Naive thymus-derived CD4-positive, alpha-beta T cell (primary cell): ENCODE results near the gene LCP1. TPM values are rescaled to one million over a fixed set of nuclear protein-coding genes. Genes with fewer than 3 reads are reported as not detected.
"Not testable (repeated sequence)": the region's sequence is repeated elsewhere in the genome, so short reads cannot be mapped to it uniquely, and the experiment has no call there.

Source experiments
- ATAC-seq: fragments of 150-1000 bp; cut with Tn5 transposase; 2 replicates; pipeline ENCODE4 v1.10.0; 2021; ENCODE audit warnings: mild to moderate bottlenecking, moderate library complexity
- CTCF ChIA-PET: fragments of 350-600 bp; sonication (Branson Sonifier 250); formaldehyde crosslinking; loops from one replicate; lab custom pipeline; 2021; ENCODE audit warnings: antibody characterized with exemption; lab: Charles Lee
- POLR2A ChIA-PET: fragments of 350-600 bp; sonication (Branson Sonifier 250); formaldehyde crosslinking; loops from one replicate; lab custom pipeline; 2021; ENCODE audit warnings: antibody characterized with exemption, inconsistent platforms; lab: Charles Lee
- DNase-seq, 9 donors: peaks; one replicate each; pipeline versions ENCODE4 v3.0.0 to v3.0.0-alpha.2; 2020 to 2022; ENCODE audit warnings: mixed read lengths in 1 of 9
- H3K27ac ChIP-seq: one replicate; pipeline ENCODE4 v1.7.0; 2013; ENCODE audit warnings: mild to moderate bottlenecking, low read depth, low read length, moderate library complexity
- H3K27me3 ChIP-seq, 2 donors: one replicate each; pipeline ENCODE4 v1.7.0; 2013; ENCODE audit warnings: low read length in 2 of 2, mild to moderate bottlenecking in 2 of 2, moderate library complexity in 2 of 2; ENCODE audit not compliant: control insufficient read depth in 2 of 2, insufficient read depth in 2 of 2
- H3K36me3 ChIP-seq, 3 experiments: 1 replicate in 2 of 3; 2 replicates in 1 of 3; pipeline ENCODE4 v1.7.0; 2013; ENCODE audit warnings: low read length in 3 of 3, mild to moderate bottlenecking in 3 of 3, moderate library complexity in 1 of 3; ENCODE audit not compliant: insufficient read depth in 3 of 3, control insufficient read depth in 2 of 3
- H3K4me1 ChIP-seq, 2 donors: one replicate each; pipeline ENCODE4 v1.7.0; 2013; ENCODE audit warnings: low read length in 2 of 2, mild to moderate bottlenecking in 2 of 2, moderate library complexity in 1 of 2; ENCODE audit not compliant: control insufficient read depth in 2 of 2, insufficient read depth in 2 of 2
- H3K4me3 ChIP-seq: 2 replicates; pipeline ENCODE4 v1.7.0; 2013; ENCODE audit warnings: mild to moderate bottlenecking, low read length
- H3K9me3 ChIP-seq, 3 experiments: 1 replicate in 2 of 3; 2 replicates in 1 of 3; pipeline ENCODE4 v1.7.0; 2013; ENCODE audit warnings: low read length in 3 of 3; ENCODE audit not compliant: control insufficient read depth in 2 of 3
- H3K27ac Mint-ChIP-seq, 9 donors: one replicate each; pipeline ENCODE4 v1.8.0; 2020 to 2022; ENCODE audit warnings: mixed read lengths in 9 of 9, mild to moderate bottlenecking in 8 of 9, moderate library complexity in 5 of 9, inconsistent platforms in 2 of 9
- H3K27me3 Mint-ChIP-seq, 5 donors: one replicate each; pipeline ENCODE4 v1.8.0; 2021 to 2022; ENCODE audit warnings: mixed read lengths in 5 of 5, mild to moderate bottlenecking in 1 of 5
- H3K36me3 Mint-ChIP-seq, 5 donors: one replicate each; pipeline ENCODE4 v1.8.0; 2020 to 2022; ENCODE audit warnings: mixed read lengths in 5 of 5, mild to moderate bottlenecking in 3 of 5, inconsistent platforms in 1 of 5
- H3K4me1 Mint-ChIP-seq, 7 donors: one replicate each; pipeline ENCODE4 v1.8.0; 2020 to 2022; ENCODE audit warnings: mixed read lengths in 7 of 7, mild to moderate bottlenecking in 3 of 7, inconsistent platforms in 1 of 7
- H3K4me3 Mint-ChIP-seq, 10 donors: one replicate each; pipeline ENCODE4 v1.8.0; 2020 to 2022; ENCODE audit warnings: mild to moderate bottlenecking in 10 of 10, mixed read lengths in 10 of 10, moderate library complexity in 6 of 10, inconsistent platforms in 2 of 10
- H3K9me3 Mint-ChIP-seq, 11 donors: one replicate each; pipeline ENCODE4 v1.8.0; 2020 to 2022; ENCODE audit warnings: mixed read lengths in 11 of 11, mild to moderate bottlenecking in 4 of 11, inconsistent platforms in 1 of 11, moderate library complexity in 1 of 11
- intact Hi-C, 2 donors: fragments of 100-400 bp; cut with micrococcal nuclease; formaldehyde crosslinking; loops; one replicate each; pipeline ENCODE4 v1.15.1; 2023
- polyA plus RNA-seq, 2 donors: library from polyadenylated mRNA; unstranded; fragments of 300-500 nt; fragmentation: Illumina TruSeq; gene quantifications; one replicate each; pipeline ENCODE4 v1.2.3, GENCODE V29; 2021
- total RNA-seq, 6 experiments: library from RNA in 5 of 6; stranded (reverse) in 5 of 6; gene quantifications; 1 replicate in 5 of 6; 2 replicates in 1 of 6; pipeline ENCODE4 v1.2.3 and lab custom pipeline; 2021 to 2026

The LCP1 gene
- total and polyA plus RNA-seq, 7 experiments from 2014 or later: 293 to 989 (median 685) TPM

GRCh38 chr13:46165485-46166223 is 16.3 kb downstream of the LCP1 start:
- H3K27me3 Mint-ChIP-seq: no peaks in the 10 kb centered on the region
- peak overlapping the region in 9 of 10 donors; percentile 56 to 94 (median 67) for H3K4me3 Mint-ChIP-seq
- intact Hi-C loops: no loop called here
- peak in 1 of 9 donors; percentile 28 for DNase-seq
- ATAC-seq: peak; percentile 18
- CTCF ChIA-PET: interaction anchor here (1.4 to 2.4 kb wide), 2 partner anchors 17 to 20 kb away, joined by 3 to 6 read pairs; partner anchors contain the start of gene LCP1
- no peaks in the 10 kb centered on the region for H3K27me3 ChIP-seq
- peaks cover 0 to 4% (median 0%) of the 10 kb centered on the region in 3 experiments for H3K36me3 ChIP-seq
- peaks cover 0 to 54% (median 17%) of the 10 kb centered on the region in 5 donors for H3K36me3 Mint-ChIP-seq
- H3K27ac Mint-ChIP-seq: peak overlapping the region; percentile 59 to 95 (median 89)
- no peaks in the 10 kb centered on the region for H3K9me3 ChIP-seq
- POLR2A ChIA-PET: interaction anchor here (0.9 to 9.8 kb wide), 3 partner anchors 11 to 168 kb away, joined by 3 to 117 read pairs (median 3); partner anchors contain the start of gene LCP1
- H3K4me1 ChIP-seq: peaks cover 64 to 78% of the 10 kb centered on the region in 2 donors
- peaks cover 71 to 86% (median 79%) of the 10 kb centered on the region in 7 donors for H3K4me1 Mint-ChIP-seq
- H3K27ac ChIP-seq: peak overlapping the region; percentile 82
- H3K4me3 ChIP-seq: peak overlapping the region; percentile 15
- peaks cover 0 to 4% (median 0%) of the 10 kb centered on the region in 11 donors for H3K9me3 Mint-ChIP-seq

- no peaks in the 10 kb centered on the region for H3K36me3 ChIP-seq
Observed at GRCh38 chr13:46164661-46165060, 17.3 kb downstream of the LCP1 start.

GRCh38 chr13:46162741-46163140 is 19.2 kb downstream of the LCP1 start:
- peaks cover 64 to 80% (median 75%) of the 10 kb centered on the region in 7 donors for H3K4me1 Mint-ChIP-seq
- intact Hi-C loops, H3K27ac ChIP-seq, DNase-seq, ATAC-seq, H3K4me3 ChIP-seq, H3K27me3 ChIP-seq, H3K9me3 Mint-ChIP-seq, H3K9me3 ChIP-seq, H3K27me3 Mint-ChIP-seq: not testable (repeated sequence)
- H3K4me3 Mint-ChIP-seq: peak overlapping the region in 1 of 10 donors; percentile 50
- H3K4me1 ChIP-seq: peaks cover 51 to 66% of the 10 kb centered on the region in 2 donors
- peak overlapping the region in 6 of 9 donors; percentile 26 to 95 (median 62) for H3K27ac Mint-ChIP-seq
- ChIA-PET POLR2A (interaction anchor here (0.8 to 4.1 kb wide), 4 partner anchors 15 to 48 kb away, joined by 3 to 21 read pairs (median 5); partner anchors contain the start of gene LCP1), CTCF (interaction anchor here (1.7 to 4.8 kb wide), 2 partner anchors 10 to 16 kb away, joined by 5 to 27 read pairs; no protein-coding TSS in a partner anchor)
- peaks cover 0 to 16% (median 13%) of the 10 kb centered on the region in 3 experiments for H3K36me3 ChIP-seq
- peaks cover 11 to 54% (median 30%) of the 10 kb centered on the region in 5 donors for H3K36me3 Mint-ChIP-seq

More at GRCh38 chr13:46164661-46165060, 17.3 kb downstream of the LCP1 start:
- Histone ChIP-seq H3K27ac (peak overlapping the region; percentile 82), H3K4me3 (no peak overlapping the region), H3K27me3 (no peaks in the 10 kb centered on the region), H3K4me1 (peaks cover 64 to 78% of the 10 kb centered on the region in 2 donors), H3K9me3 (no peaks in the 10 kb centered on the region)
- DNase-seq (no peak), ATAC-seq (no peak)
- POLR2A ChIA-PET: interaction anchor here (1.0 kb wide), 1 partner anchor 12 kb away, joined by 3 read pairs; no protein-coding TSS in a partner anchor
- Mint-ChIP-seq H3K9me3 (peaks cover 0 to 4% (median 0%) of the 10 kb centered on the region in 11 donors), H3K4me3 (peak overlapping the region; percentile 18 to 73 (median 62)), H3K27ac (peak overlapping the region; percentile 59 to 95 (median 89)), H3K36me3 (peaks cover under 1 to 53% (median 16%) of the 10 kb centered on the region in 5 donors), H3K27me3 (no peaks in the 10 kb centered on the region), H3K4me1 (peaks cover 71 to 86% (median 79%) of the 10 kb centered on the region in 7 donors)
- intact Hi-C loops: no loop called here
- CTCF ChIA-PET: interaction anchor here (1.4 to 2.0 kb wide), 2 partner anchors 18 to 157 kb away, joined by 3 to 4 read pairs; partner anchors contain the start of gene LCP1

GRCh38 chr13:46160471-46161066 is 21.4 kb downstream of the LCP1 start:
- Histone ChIP-seq H3K4me3 (no peak overlapping the region), H3K27me3 (no peaks in the 10 kb centered on the region), H3K36me3 (peaks cover 2 to 30% (median 29%) of the 10 kb centered on the region in 3 experiments), H3K4me1 (peaks cover 33 to 46% of the 10 kb centered on the region in 2 donors), H3K9me3 (no peaks in the 10 kb centered on the region), H3K27ac (peak overlapping the region; percentile 69)
- CTCF ChIA-PET: interaction anchor here (0.7 to 4.8 kb wide), 25 partner anchors 9 to 165 kb away, joined by 3 to 27 read pairs (median 5); partner anchors contain the start of gene LCP1
- Mint-ChIP-seq H3K27me3 (no peaks in the 10 kb centered on the region), H3K4me1 (peaks cover 49 to 58% (median 54%) of the 10 kb centered on the region in 7 donors), H3K9me3 (peaks cover 0 to 4% (median 0%) of the 10 kb centered on the region in 11 donors), H3K36me3 (peaks cover 11 to 52% (median 40%) of the 10 kb centered on the region in 5 donors), H3K4me3 (peak overlapping the region; percentile 27 to 82 (median 74)), H3K27ac (peak overlapping the region; percentile 79 to 97 (median 91))
- POLR2A ChIA-PET: interaction anchor here (0.6 to 4.1 kb wide), 15 partner anchors 10 to 166 kb away, joined by 3 to 26 read pairs (median 6); partner anchors contain the start of gene LCP1
- DNase-seq: peak in 7 of 9 donors; percentile 59 to 78 (median 74)
- peak; percentile 91 for ATAC-seq
- intact Hi-C loops: loop anchor here (1.0 to 2.0 kb wide), 8 partner anchors 10 to 161 kb away; partner anchors contain the start of gene LRRC63 (in 1 of the 2)

GRCh38 chr13:46160065-46160464 is 21.9 kb downstream of the LCP1 start:
- H3K4me3 Mint-ChIP-seq: peak overlapping the region; percentile 6 to 82 (median 73)
- Histone ChIP-seq H3K27me3 (no peaks in the 10 kb centered on the region), H3K4me1 (peaks cover 31 to 40% of the 10 kb centered on the region in 2 donors), H3K27ac (peak overlapping the region; percentile 69), H3K9me3 (no peaks in the 10 kb centered on the region), H3K4me3 (no peak overlapping the region), H3K36me3 (peaks cover 4 to 35% (median 34%) of the 10 kb centered on the region in 3 experiments)
- H3K4me1 Mint-ChIP-seq: peaks cover 47 to 57% (median 52%) of the 10 kb centered on the region in 7 donors
- H3K27ac Mint-ChIP-seq: peak overlapping the region; percentile 79 to 97 (median 91)
- ChIA-PET CTCF (interaction anchor here (0.7 to 4.8 kb wide), 27 partner anchors 9 to 166 kb away, joined by 3 to 27 read pairs (median 5); partner anchors contain the start of gene LCP1), POLR2A (interaction anchor here (0.8 to 4.1 kb wide), 14 partner anchors 10 to 167 kb away, joined by 3 to 26 read pairs (median 6); partner anchors contain the start of gene LCP1)
- ATAC-seq: no peak
- H3K36me3 Mint-ChIP-seq: peaks cover 11 to 51% (median 40%) of the 10 kb centered on the region in 5 donors
- intact Hi-C loops: loop anchor here (1.0 to 2.0 kb wide), 7 partner anchors 12 to 161 kb away; partner anchors contain the start of gene LRRC63 (in 1 of the 2)
- no peaks in the 10 kb centered on the region for H3K27me3 Mint-ChIP-seq
- H3K9me3 Mint-ChIP-seq: peaks cover 0 to 4% (median 0%) of the 10 kb centered on the region in 11 donors
- no peak for DNase-seq
